ENCODE measurements around the gene PDIK1L.
A peak's percentile ranks its signal among the peaks of the same experiment; 100 is the strongest.

Gene PDIK1L

GRCh38 chr1:26121854-26122773 lies 10.5 kb downstream of the PDIK1L start:
- no peak for DNase-seq

GRCh38 chr1:26122988-26123973 lies 11.7 kb downstream of the PDIK1L start:
- no peak for DNase-seq

- no peak for DNase-seq
These were observed 13.1 kb downstream of the PDIK1L start for GRCh38 chr1:26124418-26125331.

GRCh38 chr1:26125382-26125781 lies 13.8 kb downstream of the PDIK1L start:
- DNase-seq = no peak

- no peak for DNase-seq
These were observed 14.3 kb downstream of the PDIK1L start for GRCh38 chr1:26125946-26126320.

- DNase-seq = no peak
These were observed 14.9 kb downstream of the PDIK1L start for GRCh38 chr1:26126321-26127084.

GRCh38 chr1:26127235-26128163 lies 15.9 kb downstream of the PDIK1L start:
- no peak for DNase-seq

- DNase-seq = no peak
These were observed 18.2 kb downstream of the PDIK1L start for GRCh38 chr1:26129778-26130177.

- no peak for DNase-seq
These were observed 19.1 kb downstream of the PDIK1L start for GRCh38 chr1:26130695-26131094.

- DNase-seq = peak in 6 of 56 donors; percentile 5 to 37 (median 22)
These were observed 20.7 kb downstream of the PDIK1L start for GRCh38 chr1:26132128-26132833.

GRCh38 chr1:26132834-26133167 lies 21.2 kb downstream of the PDIK1L start:
- DNase-seq = no peak

- no peak for DNase-seq
These were observed 22.8 kb downstream of the PDIK1L start for GRCh38 chr1:26134466-26134865.

GRCh38 chr1:26138974-26139558 lies 27.4 kb downstream of the PDIK1L start:
- no peak for DNase-seq

GRCh38 chr1:26142159-26142558 lies 30.5 kb downstream of the PDIK1L start:
- DNase-seq = no peak

- peak in 48 of 56 donors; percentile 24 to 92 (median 59) for DNase-seq
These were observed 33.7 kb downstream of the PDIK1L start for GRCh38 chr1:26145041-26145959.

- no peak for DNase-seq
These were observed 34.3 kb downstream of the PDIK1L start for GRCh38 chr1:26145960-26146294.

GRCh38 chr1:26148887-26149286 lies 37.3 kb downstream of the PDIK1L start:
- DNase-seq = no peak
